NCI-H1092 treated with DMSO at 0.1 percent for 48 hours (cell line): Measurements from ENCODE around the gene SERINC5.
"Not testable (repeated sequence)": the region's sequence is repeated elsewhere in the genome, so short reads cannot be mapped to it uniquely, and the experiment has no call there.

Experiments
- DNase-seq: peaks from one replicate; lab custom pipeline; 2025; lab: John Stamatoyannopoulos, UW

The SERINC5 gene

DNA sequence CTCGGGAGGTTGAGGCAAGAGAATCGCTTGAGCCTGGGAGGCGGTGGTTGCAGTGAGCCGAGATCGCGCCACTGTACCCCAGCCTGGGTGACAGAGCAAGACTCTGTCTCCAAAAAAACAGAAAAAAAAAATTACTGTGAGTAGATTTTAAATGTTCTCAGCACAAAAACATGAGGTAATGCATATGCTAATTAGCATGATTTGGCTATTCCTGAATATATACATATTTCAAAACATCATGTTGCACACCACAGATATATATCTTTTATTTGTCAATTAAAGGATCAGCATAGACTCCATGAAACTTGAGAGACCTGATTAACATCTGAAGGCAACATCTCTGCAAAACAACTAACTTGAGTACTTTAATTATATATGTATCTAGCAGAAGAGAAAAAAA lies 117.4 kb downstream of the SERINC5 start:
- no peak for DNase-seq

DNA sequence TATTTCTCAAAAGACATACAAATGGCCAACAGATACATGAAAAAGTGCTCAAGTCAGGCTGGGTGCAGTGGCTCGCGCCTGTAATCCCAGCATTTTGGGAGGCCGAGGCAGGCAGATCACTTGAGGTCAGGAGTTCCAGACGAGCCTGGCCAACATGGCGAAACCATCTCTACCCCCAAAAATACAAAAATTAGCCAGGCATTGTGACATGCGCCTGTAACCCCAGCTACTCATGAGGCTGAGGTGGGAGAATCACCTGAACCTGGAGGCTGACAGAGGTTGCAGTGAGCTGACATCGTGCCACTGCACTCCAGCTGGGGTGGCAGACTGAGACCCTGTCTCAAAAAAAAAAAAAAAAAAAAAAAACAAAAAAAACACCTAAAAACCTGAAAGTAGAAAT lies 119.0 kb downstream of the SERINC5 start:
- not testable (repeated sequence) for DNase-seq

DNA sequence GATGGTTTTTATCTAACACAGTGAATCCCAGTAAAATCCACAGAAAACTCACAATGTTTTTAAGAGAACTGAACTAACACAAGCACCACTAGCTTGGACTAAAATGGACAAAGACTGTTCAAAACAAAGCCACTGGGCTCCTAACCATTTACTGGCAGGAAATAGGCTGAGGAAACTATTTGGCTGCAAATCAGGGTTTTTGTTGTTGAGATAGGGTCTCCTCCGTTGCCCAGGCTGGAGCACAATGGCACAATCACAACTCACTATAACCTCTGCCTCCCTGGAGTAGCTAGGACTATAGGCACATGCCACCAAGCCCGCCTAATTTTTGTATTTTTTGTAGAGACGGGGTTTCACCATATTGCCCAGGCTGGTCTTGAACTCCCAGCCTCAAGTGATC lies 121.0 kb downstream of the SERINC5 start:
- no peak for DNase-seq

DNA sequence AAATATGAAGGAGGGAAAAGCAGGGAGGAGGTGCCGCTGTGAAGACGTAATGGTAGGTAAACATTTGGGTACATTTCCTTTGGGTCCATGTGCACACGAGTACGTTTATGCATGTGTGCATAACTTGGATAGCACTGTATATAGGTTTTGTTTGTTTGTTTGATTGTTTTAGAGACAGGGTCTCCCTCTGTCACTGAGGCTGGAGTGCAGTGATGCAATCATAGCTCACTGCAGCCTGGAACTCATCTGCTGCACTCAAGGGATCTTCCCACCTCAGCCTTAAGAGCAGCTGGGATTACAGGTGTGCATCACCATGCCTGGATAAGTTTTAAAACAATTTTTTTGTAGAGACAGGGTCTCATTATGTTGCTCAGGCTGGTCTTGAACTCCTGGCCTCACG lies 126.7 kb downstream of the SERINC5 start:
- no peak for DNase-seq

DNA sequence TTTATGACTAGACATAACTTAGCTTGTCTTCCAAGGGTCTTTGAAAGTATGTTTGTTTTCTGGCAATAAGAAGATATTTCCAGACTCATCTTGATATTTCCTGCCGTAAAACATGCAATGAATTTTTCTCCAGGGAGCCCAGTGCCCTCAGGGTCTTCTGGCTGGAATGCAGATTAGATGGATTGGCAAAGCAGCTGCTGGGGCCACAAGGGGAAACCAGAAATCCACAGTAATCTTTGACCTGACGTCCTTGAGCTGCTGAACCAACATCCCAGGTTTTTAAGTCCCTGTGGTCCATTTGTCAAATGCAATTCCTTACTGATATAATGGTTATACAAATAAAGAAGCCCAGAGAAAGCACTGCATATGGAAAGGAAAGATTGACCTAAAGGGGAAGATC lies 127.7 kb downstream of the SERINC5 start:
- DNase-seq, result no peak

DNA sequence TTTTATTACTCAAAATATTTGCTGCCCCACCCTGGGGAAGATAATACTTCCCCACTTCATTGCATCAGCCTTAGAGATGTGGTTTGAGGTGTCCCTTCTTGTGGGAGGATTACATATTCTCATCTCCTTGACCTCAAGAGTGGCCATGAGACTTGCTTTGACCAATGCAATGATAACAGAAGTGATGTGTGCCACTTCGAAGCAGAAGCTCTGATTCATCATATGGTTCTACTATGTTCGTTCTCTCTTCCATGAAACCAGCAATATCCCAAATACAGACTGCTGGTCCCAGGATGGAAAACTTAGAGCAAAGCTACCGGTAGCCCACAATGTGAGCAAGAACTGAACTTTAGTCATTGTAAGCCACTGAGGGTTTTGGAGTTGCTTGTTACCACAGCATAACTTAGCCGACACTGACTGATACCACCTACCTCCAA lies 128.7 kb downstream of the SERINC5 start:
- no peak for DNase-seq

DNA sequence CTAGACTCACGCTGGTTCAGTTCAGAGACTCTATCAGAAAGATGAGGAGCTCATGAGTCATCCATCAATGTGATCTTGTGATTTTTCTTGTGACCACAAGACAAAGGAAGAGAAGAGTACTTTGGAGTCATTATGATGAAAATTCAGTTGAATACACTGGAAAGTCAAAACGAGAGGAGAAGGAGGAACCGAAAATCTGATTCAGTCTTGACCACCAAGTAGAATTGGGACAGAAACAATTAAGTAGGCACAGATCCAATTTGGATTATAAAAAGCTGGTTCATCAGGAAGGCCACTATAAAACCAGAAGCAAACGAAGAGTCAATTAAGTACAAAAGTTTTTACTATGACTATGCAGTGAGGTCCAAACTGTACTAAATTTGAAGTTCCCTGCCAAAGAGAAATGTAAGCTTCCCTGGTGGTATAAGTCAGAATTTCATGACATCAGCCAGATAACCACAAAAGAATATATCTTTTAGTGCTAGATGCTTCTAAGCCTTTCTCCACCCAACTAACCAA lies 129.8 kb downstream of the SERINC5 start:
- DNase-seq, result no peak

DNA sequence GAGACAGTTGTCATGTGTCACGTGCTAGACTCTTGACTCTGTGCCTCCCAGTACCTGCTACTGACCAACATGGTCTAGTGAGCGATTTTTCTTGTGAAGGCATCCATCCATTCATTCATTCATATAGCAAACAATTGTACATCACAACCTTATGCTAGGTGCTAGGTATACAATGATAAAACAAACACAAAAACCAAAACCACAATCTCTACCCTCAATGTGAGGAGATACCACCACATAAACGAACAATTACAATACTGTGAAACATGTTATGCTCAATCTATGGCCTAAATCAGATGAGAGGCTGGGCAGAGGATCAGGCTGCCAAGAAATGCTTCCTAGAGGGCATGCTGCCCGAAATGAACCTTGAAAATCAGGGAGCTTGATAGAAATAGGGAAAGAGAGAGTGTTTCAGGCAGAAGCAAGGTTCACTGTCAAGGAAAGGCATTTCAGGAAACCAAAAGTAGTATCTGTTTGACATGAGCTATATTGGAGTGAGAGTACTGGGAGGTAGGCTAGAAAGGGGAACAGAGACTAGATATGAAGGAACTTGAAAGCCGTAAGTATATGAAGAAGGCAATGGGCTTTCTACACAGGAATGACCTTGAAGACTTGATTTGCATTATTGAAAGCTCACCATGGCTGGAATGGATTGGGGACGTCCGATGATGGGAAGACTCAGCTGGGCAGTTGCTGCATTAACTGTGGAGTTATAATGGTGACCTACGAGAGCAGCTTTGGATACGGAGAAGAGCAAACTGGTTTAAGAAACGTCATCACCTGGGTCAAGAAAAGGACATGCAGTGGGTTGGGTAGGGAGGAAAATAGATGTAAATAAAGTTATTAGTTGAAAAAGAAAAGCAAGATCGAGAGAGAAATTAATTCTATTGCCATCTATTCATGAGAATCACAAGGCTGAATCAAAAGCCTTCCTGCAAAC lies 130.6 kb downstream of the SERINC5 start:
- DNase-seq, result no peak

DNA sequence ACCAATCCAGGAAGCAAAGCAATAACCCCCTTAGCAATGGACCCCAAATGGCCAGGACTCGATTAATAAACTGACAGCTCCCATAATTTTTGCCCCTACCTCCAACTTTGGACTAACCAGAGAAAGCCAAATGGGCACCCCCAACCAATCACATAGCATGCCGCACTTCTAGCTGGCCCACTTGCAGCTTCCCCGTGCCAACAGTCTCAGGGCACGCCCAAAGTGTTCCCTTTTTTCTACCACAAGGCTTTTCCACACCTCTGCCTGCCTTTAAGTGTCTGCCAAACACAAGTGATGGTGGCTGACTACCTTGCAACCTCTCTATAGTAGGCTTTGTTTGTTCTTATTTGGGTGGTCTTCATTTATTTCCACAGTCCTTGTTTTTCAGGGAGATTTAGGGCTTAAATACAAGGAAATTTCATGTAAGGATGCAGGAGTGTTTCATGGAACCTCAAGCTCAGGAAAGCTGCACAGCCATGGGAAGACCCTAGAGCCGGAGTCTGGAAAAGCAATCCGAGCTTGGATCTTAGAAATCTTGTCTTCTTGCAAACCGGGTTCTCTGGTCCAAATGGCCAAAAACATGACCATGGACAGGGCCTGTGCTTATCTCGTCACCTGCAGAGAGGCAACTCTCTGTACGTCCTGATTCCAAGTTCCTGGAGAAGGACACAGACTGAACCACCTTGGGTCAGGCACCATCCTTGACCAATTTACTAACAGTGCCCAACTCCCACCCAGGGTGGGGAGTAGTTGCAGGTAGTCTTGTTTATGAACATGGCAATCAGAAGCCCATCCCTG lies 131.5 kb downstream of the SERINC5 start:
- no peak for DNase-seq

DNA sequence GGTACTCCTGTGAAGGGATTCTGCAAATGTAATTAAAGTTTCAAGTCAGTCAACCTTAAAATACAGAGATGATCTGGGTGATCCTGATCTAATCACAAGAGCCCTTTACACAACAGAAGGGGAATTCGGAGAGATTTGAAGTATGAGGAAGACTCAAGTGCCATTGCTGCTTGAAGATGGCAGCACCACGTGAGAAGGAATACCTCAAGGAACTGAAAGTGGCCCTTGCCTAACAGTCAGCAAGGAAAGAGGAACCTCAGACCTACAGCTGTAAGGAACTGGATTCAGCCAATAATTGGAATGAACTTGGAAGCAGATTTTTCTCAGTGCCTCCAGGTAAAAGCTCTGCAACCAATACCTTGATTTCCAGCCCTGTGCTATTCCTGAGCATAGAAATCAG lies 133.3 kb downstream of the SERINC5 start:
- DNase-seq, result no peak

DNA sequence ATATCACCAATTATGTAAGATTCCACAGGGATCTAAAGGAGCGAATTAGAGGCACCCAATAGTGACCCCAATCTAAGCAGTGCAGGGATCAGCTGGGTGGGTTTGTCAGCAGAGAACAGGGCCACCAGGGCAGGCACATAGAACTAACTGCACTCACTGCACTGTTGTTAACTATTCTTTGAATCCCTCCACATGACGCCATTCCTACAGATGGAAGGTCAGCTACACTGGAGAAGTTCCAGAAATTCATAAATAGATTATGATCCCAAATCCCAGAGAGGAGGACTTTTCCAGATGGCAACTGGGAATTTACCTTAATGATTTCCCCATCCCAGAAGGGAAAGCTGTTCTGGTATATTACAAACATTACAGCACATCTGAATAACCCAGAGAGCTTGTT lies 136.5 kb downstream of the SERINC5 start:
- no peak for DNase-seq

DNA sequence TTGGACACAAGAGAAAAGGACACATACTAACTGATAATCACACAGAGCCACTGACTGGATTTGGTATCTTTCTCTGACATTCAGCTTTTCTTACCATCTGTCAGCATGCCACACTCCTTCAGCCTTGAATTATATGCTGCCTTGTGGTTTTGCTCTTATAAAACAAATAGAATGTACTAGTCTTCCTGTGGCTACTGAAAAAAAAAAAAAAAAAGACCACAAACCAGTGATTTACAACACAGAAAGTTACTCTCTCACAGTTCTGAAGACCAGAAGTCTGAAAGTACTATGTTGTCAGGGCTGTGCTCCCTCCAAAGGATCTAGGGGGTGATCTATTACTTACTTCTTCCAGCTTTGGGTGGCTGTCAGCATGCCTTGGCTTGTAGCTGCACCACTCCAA lies 138.4 kb downstream of the SERINC5 start:
- no peak for DNase-seq

DNA sequence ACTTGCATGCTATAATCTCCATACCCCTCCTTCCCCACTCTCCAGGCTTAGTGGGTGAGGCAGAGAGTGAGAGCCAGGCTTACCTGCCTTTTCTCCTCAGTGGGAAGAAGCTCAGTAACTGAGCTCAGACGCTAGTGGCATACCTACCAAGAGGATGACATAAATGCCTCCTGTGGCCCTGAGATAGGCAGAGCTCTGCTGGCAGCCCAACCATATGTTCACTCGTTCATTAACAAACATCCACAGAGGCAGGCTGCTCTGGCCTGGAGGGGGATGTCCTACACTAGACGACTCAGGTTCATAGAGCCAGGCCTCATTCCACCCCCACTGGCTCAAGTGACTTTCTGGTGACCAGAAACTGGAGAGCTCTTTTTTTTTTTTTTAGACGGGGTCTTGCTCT lies 139.4 kb downstream of the SERINC5 start:
- DNase-seq, result no peak

DNA sequence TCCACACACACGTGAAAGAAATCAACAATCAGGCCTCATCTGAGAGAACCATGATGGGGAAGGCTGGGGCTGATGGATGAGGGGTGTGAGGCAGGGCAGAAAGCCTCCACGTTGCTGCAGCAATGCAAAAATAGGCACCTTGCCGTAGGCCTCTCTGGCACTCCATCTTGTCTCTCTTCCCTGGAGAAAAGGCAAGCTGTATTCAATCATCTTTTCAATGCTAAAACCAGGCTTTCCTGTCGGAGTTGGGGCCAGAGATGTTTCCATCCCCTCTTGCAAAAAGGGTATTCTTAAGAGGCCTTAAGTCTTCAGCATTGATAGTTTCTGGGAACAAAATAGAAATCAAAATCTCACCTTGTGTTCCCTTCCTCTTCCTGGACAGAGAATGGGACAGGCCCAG lies 139.8 kb downstream of the SERINC5 start:
- no peak for DNase-seq

DNA sequence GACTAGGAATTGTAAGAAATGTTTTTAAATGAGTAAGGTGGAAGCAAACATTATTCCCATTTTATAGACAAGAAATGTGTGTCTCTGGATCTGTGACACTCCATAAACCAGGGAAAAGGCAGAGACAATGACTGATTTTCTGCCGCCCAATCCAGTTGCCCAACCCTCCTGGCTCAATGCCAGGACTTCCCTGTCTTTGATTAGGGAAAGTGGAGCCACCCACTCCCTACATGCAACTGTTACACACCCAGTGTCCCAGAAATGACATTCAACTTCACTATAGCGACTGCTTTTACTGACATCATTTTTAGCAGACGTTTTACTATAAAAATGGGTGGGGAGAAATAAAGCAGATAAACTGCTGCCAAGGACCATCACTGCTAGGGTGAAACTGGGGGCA lies 141.0 kb downstream of the SERINC5 start:
- DNase-seq, result no peak

DNA sequence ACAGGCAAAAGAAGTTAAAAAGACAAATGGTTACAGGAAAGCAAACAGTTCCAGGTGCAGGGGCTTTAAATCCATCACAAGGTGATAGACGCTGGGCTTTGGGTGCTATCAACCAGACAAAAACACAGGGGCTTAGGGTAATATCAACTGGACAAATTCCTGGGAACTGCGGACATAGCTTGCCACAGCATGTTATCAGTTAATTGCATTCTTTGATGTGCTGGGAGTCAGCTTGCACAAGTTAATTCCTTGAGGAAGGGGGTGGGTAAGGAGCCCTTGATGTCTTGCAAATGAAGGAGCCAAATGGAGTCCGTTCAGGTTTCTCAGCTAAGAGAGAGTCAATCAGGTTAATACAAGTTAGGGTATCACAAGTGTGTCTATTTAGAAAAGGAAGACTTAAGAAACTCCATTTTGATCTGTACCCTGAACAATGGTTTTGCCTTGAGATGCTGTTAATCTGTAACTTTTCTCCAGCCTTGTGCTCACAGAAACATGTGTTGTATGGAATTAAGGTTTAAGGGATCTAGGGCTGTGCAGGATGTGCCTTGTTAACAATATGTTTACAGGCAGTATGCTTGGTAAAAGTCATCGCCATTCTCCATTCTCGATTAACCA lies 144.4 kb downstream of the SERINC5 start:
- DNase-seq, result not testable (repeated sequence)

DNA sequence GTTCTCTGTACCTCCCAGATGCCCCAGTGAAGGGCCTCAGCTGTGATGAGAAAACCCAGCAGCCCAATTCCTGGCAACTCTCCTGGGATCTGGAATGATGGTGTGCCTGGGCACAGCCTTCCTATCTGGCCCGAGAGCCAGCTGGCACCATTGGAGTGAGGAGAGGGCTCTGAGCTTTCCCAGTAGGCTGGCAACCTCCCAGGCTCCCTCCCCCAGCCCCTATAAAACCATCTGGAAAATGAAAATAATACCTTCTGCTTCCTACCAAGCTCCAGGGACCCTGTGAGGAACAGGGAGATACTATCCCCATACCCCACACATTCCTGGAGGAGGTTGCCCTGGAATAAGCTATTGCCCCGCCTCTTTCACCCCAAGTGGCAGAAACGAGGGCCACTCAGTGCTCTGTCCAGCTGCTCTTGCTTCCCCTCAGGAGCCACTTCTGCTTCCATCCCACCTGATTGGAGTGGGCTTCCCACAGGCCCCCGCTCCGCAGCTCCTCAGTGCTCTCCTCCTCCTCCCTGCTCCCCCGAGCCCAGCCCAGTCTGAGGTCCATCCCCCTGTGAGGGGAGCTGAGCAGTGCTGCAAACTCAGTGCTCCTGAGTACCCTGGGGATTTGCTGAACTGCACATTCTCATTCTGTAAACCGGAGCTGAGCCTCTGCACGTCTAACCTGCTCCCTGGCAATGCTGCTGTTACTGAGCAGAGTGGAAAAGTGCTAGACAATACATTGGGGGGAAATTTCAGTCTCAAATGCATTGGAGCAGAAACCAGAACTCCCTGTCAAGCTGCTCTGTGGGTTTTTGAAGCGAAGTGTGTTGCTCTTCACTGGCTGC lies 146.0 kb downstream of the SERINC5 start:
- peak; percentile 91 for DNase-seq

DNA sequence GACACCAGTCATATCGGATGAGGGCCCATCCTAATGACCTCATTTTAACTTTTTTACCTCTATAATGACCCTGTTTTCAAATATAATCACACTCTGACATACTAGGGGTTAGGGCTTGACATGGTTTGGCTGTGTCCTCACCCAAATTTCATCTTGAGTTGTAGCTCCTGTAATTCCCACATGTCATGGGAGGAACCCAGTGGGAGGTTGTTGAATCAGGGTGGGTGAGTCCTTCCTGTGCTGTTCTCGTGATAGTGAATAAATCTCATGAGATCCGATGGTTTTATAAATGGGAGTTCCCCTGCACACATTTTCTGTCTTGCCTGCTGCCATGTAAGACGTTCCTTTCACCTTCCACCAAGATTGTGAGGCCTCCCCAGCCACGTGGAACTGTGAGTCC lies 148.9 kb downstream of the SERINC5 start:
- no peak for DNase-seq

DNA sequence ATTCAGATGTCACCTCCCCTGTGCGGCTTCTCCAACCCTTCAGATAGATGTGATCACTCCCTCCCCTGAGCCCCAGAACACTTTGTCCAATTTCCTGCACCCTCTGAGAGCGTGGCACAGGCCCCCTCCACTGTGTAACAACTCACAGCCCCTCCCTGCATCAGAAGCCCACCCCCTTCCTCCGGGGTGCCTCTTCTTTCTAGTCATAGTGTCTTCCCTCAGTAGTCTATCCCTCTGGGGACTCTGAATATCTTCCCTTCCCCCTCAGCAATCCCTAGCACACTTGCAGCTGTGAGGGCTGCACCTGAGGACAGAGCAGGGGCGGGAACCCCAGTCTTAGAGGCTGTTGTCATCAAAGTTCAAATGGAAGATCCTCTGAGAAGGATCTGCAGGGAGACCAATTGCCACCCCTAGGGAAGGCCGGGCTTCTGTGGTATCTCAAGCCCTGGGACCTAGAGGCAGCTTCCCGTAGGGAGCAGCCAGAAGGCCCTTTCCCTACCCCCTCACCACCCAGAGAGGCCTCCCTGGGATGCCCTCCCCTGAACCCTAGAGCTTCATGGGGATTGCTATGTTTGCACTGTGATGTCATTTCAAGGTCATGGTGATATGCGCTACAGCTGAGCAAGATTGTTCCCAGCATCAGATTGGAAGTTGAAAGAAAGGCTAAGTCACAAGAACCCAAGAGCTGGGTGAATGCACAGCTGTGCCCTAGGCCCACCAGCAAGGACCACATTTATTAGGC lies 150.0 kb downstream of the SERINC5 start:
- DNase-seq, result no peak

DNA sequence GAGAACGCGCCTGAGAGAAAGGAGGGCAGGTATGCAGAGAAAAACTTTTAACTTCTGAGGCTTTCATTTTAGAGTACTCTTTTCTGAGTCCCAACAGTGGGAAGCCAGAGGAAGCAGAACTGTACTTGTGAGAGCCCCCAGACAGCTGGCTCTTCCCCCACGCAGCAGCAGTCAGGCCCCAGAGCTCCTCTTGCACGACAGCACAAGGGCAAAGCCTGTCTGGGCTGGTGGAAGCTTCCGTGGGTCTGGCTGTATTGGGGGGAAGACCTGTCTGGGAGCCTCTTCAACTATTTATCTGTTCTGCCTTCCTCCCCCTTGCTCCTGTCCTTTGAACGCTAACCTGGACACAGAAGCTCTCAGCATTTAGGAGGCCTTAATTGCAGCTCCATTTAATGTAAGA lies 152.5 kb downstream of the SERINC5 start:
- DNase-seq, result no peak

DNA sequence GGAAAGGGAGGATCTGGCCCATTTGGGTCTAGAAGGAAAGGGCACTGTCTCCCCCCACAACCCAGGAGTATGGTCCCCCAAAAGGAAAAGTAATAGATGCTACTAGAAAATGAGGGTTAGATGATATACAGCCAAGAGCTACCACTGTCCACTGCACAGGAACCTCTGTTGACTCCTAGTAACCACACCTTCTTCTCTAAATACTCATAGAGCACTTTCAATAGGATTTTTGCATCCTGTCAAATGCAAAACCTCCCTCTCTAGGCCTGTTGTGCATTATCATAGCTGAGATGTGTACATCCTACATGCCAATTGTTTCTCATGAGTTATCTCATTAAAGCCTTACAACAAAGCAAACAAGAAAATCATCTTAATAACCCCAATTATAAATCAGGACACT lies 153.9 kb downstream of the SERINC5 start:
- DNase-seq, result no peak
